ENCODE measurements around the gene PDYN. TPM values are rescaled to one million over a fixed set of nuclear protein-coding genes. Genes with fewer than 3 reads are reported as not detected.

PDYN gene
- polyA plus RNA-seq, 4 donors = 0.23 to 0.66 (median 0.35) TPM

GRCh38 chr20:1937316-1937976 is 56.4 kb downstream of the PDYN start:
- no peak for DNase-seq (ENCODE audit: low read depth in 4 of 4, low spot score in 3 of 4)

DNA sequence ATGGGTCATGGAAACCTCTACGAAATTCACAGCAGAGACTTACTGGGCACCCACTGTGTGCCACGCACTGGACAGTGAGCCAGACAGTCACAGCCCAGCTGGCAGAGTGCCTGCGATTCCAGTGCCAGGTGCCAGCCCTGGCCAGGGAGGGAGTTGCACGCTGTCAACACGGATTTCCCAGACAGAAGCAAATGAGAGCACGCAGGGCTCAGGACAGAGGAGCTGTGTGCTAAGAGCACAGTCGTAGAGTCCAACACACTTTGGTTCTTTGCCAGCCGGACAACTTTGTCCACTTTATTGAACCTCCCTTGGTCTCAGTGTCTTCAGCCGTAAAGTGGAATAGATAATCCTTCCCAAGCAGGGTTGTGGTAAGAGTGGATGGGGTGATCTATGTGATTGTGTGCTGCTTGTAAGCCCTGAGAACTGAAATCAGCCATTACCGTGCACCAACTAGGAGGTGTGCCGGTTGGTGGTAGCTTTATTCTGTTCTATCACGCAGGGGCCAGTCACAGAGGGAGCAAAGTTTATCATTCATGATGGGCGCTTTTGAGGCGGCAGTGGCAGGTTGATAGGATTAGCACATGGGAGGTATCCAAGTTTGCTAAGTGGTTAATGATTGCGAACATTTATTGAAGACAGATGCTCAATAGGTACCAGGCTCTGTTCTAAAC is 58.0 kb downstream of the PDYN start:
- DNase-seq (ENCODE audit: low read depth in 4 of 4, low spot score in 3 of 4) = no peak

DNA sequence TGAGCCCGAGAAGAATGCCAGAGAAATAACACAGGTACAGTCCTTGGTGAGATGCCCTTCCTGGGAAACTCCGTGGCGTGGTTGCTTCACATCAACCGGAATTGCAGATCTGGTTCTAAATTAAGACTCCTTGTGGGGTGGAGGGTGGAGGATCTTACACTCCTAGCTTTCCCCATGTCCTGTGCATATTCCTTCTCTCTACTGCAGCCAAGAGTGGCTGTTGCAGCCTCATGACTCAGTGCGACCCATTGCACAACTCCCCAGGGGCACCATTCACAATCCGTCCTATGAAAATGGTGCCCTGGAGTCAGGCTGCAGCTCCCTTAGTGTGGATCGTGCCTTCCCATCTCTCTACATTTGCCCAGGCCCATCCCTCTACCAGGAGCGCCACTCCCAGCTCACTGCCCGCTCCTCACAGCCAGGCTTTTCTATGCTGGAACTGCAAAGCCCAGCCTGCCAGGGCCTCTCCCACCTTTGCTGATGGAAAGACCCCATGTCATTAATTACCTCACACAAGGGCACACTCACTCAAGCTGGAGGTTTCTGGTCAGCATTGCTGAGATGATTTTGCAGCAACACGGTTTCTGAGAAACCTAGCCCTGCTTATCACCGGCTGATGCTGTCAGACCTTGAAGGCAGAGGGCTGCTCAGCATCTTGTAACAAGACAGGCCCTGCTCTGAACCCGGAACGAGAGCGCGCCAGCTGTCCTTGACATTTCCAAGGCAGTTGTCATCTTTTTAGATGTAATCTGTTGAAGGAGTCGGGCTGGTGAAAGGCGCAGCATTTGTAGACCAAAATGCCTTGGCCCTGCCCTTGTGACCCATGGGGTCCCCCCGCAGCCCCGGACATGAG is 58.9 kb downstream of the PDYN start:
- no peak for DNase-seq (ENCODE audit: low read depth in 4 of 4, low spot score in 3 of 4)

DNA sequence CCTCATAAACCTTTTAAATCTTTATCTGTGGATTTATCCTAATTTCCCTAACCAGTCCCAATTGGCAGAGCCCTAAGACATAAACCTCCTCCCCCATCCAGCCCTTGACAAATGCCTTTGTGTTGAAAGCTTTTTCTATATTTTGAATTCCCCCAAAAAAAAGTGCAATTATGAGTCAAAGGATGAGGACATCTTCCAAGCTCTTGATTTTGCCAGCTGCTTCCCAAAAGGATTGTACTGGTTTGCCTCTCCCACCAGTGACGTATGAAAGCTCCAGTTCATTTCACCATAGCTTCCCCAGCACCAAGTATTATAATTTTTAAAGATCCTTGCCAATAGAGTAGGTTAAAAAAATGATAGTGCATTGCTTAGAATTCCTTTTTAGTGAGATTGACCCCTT is 59.7 kb downstream of the PDYN start:
- DNase-seq (ENCODE audit: low read depth in 4 of 4, low spot score in 3 of 4) = no peak

DNA sequence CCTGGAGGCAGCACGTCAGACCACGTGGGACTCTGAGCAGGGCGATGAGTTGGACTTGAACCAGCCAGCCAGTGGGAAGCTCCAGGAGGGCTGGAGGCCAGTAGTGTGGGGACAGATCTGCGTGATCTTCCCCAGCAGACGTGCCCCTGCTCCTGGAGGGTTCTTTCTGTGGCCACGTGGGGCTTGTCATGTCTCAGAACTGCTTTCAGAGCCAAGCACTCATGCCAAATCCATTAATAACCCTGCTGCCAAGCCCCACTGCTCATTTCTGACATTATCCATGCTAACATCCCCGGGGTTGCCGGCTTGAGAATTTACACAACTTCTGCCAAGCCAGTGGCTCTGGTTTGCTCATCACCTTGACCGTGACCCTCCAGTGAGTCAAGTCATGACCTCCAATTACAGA is 60.4 kb downstream of the PDYN start:
- no peak for DNase-seq (ENCODE audit: low read depth in 4 of 4, low spot score in 3 of 4)

GRCh38 chr20:1932971-1933370 is 60.9 kb downstream of the PDYN start:
- no peak for DNase-seq (ENCODE audit: low read depth in 4 of 4, low spot score in 3 of 4)

GRCh38 chr20:1931830-1932229 is 62.0 kb downstream of the PDYN start:
- DNase-seq (ENCODE audit: low read depth in 4 of 4, low spot score in 3 of 4) = no peak

GRCh38 chr20:1930165-1930564 is 63.7 kb downstream of the PDYN start:
- no peak for DNase-seq (ENCODE audit: low read depth in 4 of 4, low spot score in 3 of 4)

GRCh38 chr20:1929460-1929859 is 64.4 kb downstream of the PDYN start:
- DNase-seq (ENCODE audit: low read depth in 4 of 4, low spot score in 3 of 4) = no peak

DNA sequence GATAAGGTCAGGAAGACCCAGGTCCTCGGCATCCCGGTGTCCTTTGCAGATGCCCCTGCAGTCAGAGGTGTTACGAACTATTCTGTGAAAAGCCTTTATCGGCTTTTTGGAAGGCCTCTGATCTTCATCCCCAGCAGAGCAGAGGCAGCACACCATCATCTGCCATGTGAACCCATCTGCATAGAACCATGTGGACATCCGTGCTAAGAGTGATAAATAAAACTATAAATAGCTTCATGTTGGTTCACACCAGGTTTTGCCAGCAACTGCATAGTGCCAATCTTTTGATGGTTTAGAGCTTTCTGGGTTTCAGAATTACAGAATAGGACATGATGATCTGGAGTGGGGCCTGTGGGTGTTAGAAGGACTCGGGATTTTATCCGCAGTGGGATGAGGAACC is 65.1 kb downstream of the PDYN start:
- no peak for DNase-seq (ENCODE audit: low read depth in 4 of 4, low spot score in 3 of 4)

Other genes starting within 250 kb of the PDYN start
- 10 to 100 TPM; 29.0 to 32.5 (median 29.9) TPM for gene SIRPA, start 98.7 kb downstream of the PDYN start, polyA plus RNA-seq (ENCODE audit: insufficient read length in 4 of 4)
- gene STK35, start 107.8 kb upstream of the PDYN start, polyA plus RNA-seq (ENCODE audit: insufficient read length in 4 of 4) = 10 to 100 TPM; 17.0 to 18.8 (median 17.1) TPM

All from right renal pelvis (tissue), 4 donors.